Activated naive CD4-positive, alpha-beta T cell treated with anti-CD3 and anti-CD28 coated beads, Interleukin-2, amount 50 U/mL, for 24 hours (primary cell): Measurements from ENCODE around the gene RNF4.
"Not testable (repeated sequence)": the region's sequence is repeated elsewhere in the genome, so short reads cannot be mapped to it uniquely, and the experiment has no call there.

Source experiments
- H3K27ac Mint-ChIP-seq: one replicate; pipeline ENCODE4 v1.8.0; 2021; ENCODE audit warnings: mild to moderate bottlenecking, mixed read lengths
- H3K27me3 Mint-ChIP-seq: one replicate; pipeline ENCODE4 v1.8.0; 2021; ENCODE audit warnings: mixed read lengths
- H3K36me3 Mint-ChIP-seq: one replicate; pipeline ENCODE4 v1.8.0; 2021; ENCODE audit warnings: mixed read lengths
- H3K4me1 Mint-ChIP-seq: one replicate; pipeline ENCODE4 v1.8.0; 2021; ENCODE audit warnings: mixed read lengths
- H3K4me3 Mint-ChIP-seq: one replicate; pipeline ENCODE4 v1.8.0; 2021; ENCODE audit warnings: mild to moderate bottlenecking, mixed read lengths
- H3K9me3 Mint-ChIP-seq: one replicate; pipeline ENCODE4 v1.8.0; 2021; ENCODE audit warnings: mixed read lengths

Gene RNF4

GRCh38 chr4:2468456-2469191 lies at the start of gene RNF4:
Gene RNF4, plus strand, starts transcription at chr4:2469106. Its CDS starts 21,388 bp downstream, at chr4:2490494.
- Mint-ChIP-seq H3K27me3 (no peaks in the 10 kb centered on the region), H3K4me1 (peaks cover 45% of the 10 kb centered on the region), H3K9me3 (no peaks in the 10 kb centered on the region), H3K27ac (peak within 1 kb of the TSS; percentile 96), H3K36me3 (peaks cover 4% of the 10 kb centered on the region), H3K4me3 (peak within 1 kb of the TSS; percentile 97)

DNA sequence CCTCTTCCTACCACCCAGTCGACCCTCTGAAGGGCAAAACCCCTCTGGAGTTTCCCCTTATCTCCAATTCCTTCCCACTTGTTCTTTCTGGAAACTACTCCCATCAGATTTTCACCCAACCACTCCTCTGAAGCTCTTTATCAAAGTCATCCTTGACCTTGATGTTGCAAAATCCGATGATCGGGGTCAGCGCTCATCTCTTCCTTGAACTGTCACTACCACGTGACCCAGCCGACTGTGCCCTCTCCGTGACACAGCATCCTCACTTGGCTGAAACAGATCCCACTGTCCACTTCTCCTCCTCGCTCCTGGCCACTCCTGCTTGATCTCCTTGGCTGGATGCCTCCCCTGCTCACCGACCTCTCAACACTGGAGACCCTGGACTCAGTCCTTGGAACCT lies 49.1 kb upstream of the RNF4 start:
- H3K9me3 Mint-ChIP-seq: no peaks in the 10 kb centered on the region
- H3K4me1 Mint-ChIP-seq: peaks cover 24% of the 10 kb centered on the region
- peak overlapping the region; percentile 38 for H3K27ac Mint-ChIP-seq
- H3K27me3 Mint-ChIP-seq: peaks cover 12% of the 10 kb centered on the region
- H3K4me3 Mint-ChIP-seq: peak overlapping the region; percentile 98
- H3K36me3 Mint-ChIP-seq: no peaks in the 10 kb centered on the region

DNA sequence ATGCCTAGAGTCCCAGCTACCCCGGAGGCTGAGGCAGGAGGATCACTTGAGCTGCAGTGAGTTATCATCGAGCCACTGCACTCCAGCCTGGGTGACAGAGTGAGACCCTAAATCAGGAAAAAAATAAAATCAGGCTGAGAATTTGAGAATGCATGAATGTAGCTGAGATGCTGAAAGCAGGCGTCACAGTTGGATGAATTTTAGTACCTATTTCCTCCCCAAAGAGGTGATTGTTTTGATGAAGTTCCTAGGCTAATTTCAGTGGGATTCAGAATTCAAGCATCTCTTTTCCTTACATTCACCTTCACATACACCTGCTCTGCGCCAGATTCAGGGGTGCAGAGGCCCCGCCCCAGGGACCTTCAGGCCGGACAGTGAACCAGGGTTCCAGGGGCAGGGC lies 47.0 kb upstream of the RNF4 start:
- peak overlapping the region; percentile 8 for H3K27ac Mint-ChIP-seq

GRCh38 chr4:2423066-2423465 lies 45.8 kb upstream of the RNF4 start:
- Mint-ChIP-seq H3K27ac (no peak overlapping the region), H3K4me1 (peaks cover 14% of the 10 kb centered on the region), H3K36me3 (no peaks in the 10 kb centered on the region), H3K4me3 (no peak overlapping the region), H3K9me3 (no peaks in the 10 kb centered on the region), H3K27me3 (peaks cover 9% of the 10 kb centered on the region)

More for the DNA sequence above, 47.0 kb upstream of the RNF4 start:
- peaks cover 14% of the 10 kb centered on the region for H3K4me1 Mint-ChIP-seq
- H3K9me3 Mint-ChIP-seq: no peaks in the 10 kb centered on the region
- H3K36me3 Mint-ChIP-seq: no peaks in the 10 kb centered on the region
- H3K27me3 Mint-ChIP-seq: peaks cover 9% of the 10 kb centered on the region
- H3K4me3 Mint-ChIP-seq: no peak overlapping the region

DNA sequence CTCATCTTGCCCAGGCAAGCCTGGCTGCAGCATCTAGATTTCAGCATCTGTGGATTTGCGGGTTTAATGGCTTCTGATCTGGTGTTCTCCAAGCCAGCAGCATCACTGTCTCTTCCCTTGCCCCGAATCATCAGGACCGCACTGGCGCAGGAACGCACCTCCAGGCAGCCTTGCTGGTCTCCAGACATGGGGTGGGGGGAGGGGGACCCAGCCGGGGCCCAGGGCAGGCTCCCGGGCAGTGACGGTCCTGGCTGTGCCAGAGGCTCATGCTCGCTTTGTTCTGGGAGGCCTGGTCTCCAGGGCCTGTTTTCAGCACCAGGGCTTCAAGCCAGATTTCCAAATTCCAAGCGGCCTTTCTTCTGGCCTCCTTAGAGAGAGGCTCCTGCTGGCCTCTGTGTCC lies 45.2 kb upstream of the RNF4 start:
- no peak overlapping the region for H3K4me3 Mint-ChIP-seq
- H3K9me3 Mint-ChIP-seq: no peaks in the 10 kb centered on the region
- peaks cover 14% of the 10 kb centered on the region for H3K4me1 Mint-ChIP-seq
- H3K36me3 Mint-ChIP-seq: no peaks in the 10 kb centered on the region
- peaks cover 9% of the 10 kb centered on the region for H3K27me3 Mint-ChIP-seq
- H3K27ac Mint-ChIP-seq: no peak overlapping the region

GRCh38 chr4:2424581-2424980 lies 44.3 kb upstream of the RNF4 start:
- Mint-ChIP-seq H3K27me3 (peaks cover 9% of the 10 kb centered on the region), H3K36me3 (no peaks in the 10 kb centered on the region), H3K9me3 (no peaks in the 10 kb centered on the region), H3K27ac (no peak overlapping the region), H3K4me1 (peaks cover 8% of the 10 kb centered on the region), H3K4me3 (no peak overlapping the region)

DNA sequence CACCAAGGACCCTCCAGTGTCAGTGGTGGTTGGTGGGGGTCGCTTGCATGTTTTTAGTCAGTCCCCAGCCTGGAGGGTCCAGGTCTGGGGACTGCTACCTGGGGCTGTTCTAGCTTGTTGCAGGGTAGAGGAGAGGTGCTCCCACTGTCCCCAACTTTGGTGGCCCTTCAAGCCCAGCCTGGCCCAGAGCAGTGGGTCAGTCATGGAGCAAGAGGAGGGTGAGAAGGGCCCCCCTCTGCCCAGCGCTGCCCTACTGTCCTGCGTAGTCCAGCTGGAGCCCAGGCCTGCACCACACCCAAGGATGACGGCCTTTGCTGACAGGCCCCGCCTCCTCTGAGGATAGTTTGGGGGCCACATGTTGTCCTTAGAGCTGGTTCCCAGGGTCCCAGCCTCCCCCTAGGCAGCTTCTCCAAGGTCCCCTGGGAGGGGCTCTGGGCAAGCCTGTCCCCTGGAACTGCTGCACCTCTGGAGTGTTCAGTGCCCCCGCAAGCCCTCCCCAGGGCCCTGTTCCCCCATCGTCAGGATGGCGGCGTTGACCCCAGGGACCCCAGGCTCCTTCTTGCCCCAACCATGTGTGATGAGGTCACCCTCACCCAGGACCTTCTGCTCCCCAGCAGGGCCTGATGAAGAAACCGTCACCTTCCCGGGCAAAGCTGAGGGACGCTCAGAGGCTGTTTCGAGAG lies 43.4 kb upstream of the RNF4 start:
- H3K9me3 Mint-ChIP-seq: no peaks in the 10 kb centered on the region
- H3K27me3 Mint-ChIP-seq: peaks cover 4% of the 10 kb centered on the region
- H3K4me3 Mint-ChIP-seq: no peak overlapping the region
- H3K36me3 Mint-ChIP-seq: no peaks in the 10 kb centered on the region
- no peaks in the 10 kb centered on the region for H3K4me1 Mint-ChIP-seq
- H3K27ac Mint-ChIP-seq: no peak overlapping the region

DNA sequence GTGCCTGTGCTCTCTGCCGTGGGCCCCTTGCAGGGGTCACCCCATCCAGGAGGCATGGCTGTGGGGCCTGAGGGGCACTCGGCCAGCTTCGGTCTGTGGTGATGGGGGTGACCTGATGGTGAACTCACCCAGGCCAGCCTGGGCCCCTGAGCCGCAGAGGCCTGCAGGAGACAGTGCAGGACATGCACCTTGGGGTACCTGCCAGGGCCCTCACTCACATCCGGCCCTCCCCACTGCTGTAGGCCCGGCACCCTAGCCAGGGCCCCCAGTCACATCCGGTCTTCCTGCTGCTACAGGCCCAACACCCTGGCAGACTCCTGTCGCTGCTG lies 42.9 kb upstream of the RNF4 start:
- Mint-ChIP-seq H3K36me3 (no peaks in the 10 kb centered on the region), H3K4me1 (no peaks in the 10 kb centered on the region), H3K27ac (no peak overlapping the region), H3K27me3 (peaks cover 1% of the 10 kb centered on the region), H3K9me3 (no peaks in the 10 kb centered on the region), H3K4me3 (no peak overlapping the region)

- H3K27ac Mint-ChIP-seq: no peak overlapping the region
- no peaks in the 10 kb centered on the region for H3K4me1 Mint-ChIP-seq
- no peaks in the 10 kb centered on the region for H3K9me3 Mint-ChIP-seq
- H3K27me3 Mint-ChIP-seq: peaks cover 1% of the 10 kb centered on the region
- H3K4me3 Mint-ChIP-seq: no peak overlapping the region
- H3K36me3 Mint-ChIP-seq: no peaks in the 10 kb centered on the region
Measured at GRCh38 chr4:2426711-2427275, 42.1 kb upstream of the RNF4 start.

DNA sequence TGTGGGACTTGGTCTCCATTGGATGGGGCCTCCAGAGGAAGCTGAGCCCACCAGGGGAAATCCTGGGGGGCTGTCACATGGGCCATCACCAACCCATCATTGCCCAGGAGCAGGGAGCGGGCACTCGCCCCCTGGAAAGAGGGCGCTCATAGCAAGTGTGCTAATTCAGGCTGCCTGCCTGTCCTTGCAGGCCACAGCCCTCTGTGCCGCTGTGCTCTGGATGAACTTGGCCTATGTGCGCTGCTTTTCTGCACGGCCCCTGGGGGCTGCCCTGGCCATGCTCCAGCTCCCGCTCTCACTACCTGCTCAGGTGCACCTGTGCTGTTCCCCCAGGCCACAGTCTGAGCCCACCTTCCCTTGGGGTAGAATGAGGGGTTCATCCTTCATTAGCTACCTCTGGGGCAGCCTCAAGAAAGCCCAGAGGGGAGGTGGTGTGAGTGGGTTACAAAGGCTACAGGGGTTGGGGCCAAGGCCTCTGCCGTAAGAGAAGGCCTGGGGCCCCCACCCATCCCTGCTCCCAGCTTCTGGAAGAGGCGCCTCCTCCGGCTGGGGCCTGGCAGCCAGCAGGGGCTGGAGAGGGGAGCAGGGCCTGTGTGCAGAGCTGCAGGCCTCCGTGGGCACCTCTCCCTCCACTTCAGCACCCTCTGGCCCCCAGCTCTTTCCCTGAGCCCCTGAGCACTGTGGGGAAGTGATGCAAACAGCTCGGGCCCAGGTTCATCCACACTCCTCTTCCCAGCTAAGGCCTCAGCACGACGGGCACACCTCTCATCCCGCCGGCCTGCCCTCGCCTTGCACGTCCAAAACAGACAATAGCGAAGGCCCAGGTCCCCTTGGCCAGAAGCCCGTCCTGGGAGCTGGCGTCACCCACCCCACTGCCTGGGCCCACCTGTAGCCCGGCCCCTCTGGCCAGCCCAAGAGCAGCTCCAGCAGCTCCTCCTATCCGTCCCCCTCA lies 41.2 kb upstream of the RNF4 start:
- Mint-ChIP-seq H3K36me3 (no peaks in the 10 kb centered on the region), H3K27me3 (no peaks in the 10 kb centered on the region), H3K27ac (no peak overlapping the region)

DNA sequence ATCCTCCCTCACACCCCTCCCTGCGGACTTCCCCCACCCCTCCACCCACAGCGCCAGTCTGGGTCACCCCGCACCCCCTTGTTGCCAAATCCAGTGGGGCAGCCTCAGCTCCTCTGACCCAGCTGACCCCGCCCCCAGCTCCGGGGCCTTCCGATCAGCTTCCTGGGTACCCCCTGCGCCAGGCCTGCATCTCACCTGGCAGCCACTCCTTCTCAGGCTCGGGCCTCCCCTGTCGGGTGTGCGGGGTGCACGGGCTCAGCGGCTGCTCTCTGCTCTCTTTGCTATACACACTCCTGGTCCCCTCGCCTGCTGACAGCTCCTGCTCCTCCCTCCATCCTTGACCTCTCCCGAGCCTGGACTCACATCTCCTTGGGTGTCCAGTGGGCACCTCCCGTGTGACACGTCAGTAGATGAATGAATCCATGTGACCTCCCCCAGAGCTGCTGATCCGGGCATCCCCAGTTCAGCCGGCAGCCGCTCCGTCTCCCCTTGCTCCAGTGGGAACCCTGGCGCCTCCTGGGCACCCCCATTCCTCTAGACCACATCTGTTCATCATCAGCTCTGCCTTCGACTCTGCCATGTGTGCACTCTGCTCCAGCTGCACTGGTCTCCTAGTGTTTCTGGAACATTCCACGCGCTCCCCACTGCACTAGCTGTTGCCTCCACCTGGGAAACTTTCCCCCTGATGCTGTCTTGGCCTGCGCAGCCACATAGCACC lies 40.3 kb upstream of the RNF4 start:
- Mint-ChIP-seq H3K27me3 (no peaks in the 10 kb centered on the region), H3K9me3 (no peaks in the 10 kb centered on the region), H3K36me3 (no peaks in the 10 kb centered on the region), H3K4me3 (no peak overlapping the region), H3K4me1 (no peaks in the 10 kb centered on the region), H3K27ac (no peak overlapping the region)

More for the DNA sequence above, 41.2 kb upstream of the RNF4 start:
- Mint-ChIP-seq H3K9me3 (no peaks in the 10 kb centered on the region), H3K4me1 (no peaks in the 10 kb centered on the region), H3K4me3 (no peak overlapping the region)

DNA sequence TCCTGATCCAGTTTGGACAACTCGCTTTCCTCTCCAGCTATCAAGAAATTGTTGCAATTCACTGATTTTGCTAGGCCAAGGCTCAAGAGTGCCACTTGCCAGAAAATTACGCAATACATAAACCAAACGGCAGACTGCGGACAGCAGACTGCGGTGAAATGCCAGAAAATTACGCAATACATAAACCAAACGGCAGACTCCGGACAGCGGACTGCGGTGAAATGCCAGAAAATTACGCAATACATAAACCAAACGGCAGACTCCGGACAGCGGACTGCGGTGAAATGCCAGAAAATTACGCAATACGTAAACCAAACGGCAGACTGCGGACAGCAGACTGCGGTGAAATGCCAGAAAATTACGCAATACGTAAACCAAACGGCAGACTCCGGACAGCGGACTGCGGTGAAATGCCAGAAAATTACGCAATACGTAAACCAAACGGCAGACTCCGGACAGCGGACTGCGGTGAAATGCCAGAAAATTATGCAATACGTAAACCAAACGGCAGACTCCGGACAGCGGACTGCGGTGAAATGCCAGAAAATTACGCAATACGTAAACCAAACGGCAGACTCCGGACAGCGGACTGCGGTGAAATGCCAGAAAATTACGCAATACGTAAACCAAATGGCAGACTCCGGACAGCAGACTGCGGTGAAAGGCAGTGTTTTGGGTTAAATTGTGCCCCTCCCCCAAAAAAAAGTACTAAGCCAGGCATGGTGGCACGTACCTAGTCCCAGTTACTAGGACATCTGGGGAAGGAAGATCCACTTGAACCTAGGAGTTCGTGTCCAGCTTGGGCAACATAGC lies 38.8 kb upstream of the RNF4 start:
- H3K36me3 Mint-ChIP-seq, H3K4me3 Mint-ChIP-seq, H3K27ac Mint-ChIP-seq, H3K4me1 Mint-ChIP-seq, H3K27me3 Mint-ChIP-seq, H3K9me3 Mint-ChIP-seq: not testable (repeated sequence)

DNA sequence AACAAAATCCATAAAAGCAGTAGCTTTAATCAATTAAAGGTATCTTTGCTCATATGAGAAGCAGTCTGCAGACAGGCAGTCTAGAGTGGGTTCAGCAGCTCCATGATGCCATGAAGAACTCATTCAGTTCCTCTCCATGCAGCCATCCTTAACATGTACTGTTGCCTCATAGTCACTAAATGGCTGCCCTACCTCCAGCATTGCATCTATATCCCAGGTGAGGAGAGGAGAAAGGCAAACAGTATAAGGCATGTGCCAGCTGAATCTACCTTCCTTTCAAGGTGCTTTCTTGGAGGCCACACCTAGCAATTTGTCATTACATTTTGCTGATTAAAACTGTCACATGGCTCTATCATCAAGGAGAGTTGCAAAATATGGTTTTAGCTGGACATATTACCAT lies 36.9 kb upstream of the RNF4 start:
- Mint-ChIP-seq H3K4me3 (no peak overlapping the region), H3K27me3 (no peaks in the 10 kb centered on the region), H3K9me3 (no peaks in the 10 kb centered on the region), H3K4me1 (no peaks in the 10 kb centered on the region), H3K27ac (no peak overlapping the region), H3K36me3 (no peaks in the 10 kb centered on the region)

DNA sequence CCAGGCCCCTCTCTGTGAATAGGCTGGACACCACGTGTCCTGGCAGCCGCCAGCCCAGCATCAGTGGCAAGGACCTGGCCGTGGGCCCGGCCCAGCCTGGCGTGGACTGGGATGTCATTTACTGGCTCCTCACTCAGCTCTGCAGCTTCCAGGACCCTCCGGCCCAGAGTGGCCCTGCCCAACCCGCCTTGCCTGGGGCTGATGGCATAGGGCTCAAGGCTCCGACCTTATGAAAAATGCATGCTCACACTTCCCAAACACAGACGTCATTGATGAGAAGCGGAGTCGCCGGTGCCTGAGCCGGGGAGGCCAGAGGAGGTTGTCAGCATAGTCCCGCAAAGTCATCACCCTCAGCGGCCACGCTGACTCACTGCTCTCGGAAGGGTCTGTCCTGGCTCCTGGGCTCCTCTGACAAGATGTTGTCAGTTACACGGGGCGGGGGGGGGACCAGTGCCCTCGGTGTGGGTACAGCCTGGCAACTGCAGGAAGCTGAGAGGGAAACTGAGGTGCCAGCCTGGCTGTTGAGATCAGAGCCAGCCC lies 35.8 kb upstream of the RNF4 start:
- Mint-ChIP-seq H3K4me3 (no peak overlapping the region), H3K4me1 (no peaks in the 10 kb centered on the region)

More for the DNA sequence above, 35.8 kb upstream of the RNF4 start:
- Mint-ChIP-seq H3K36me3 (no peaks in the 10 kb centered on the region), H3K27me3 (no peaks in the 10 kb centered on the region), H3K27ac (no peak overlapping the region), H3K9me3 (no peaks in the 10 kb centered on the region)
